ENCODE measurements around the gene YIF1A.

Gene YIF1A

DNA sequence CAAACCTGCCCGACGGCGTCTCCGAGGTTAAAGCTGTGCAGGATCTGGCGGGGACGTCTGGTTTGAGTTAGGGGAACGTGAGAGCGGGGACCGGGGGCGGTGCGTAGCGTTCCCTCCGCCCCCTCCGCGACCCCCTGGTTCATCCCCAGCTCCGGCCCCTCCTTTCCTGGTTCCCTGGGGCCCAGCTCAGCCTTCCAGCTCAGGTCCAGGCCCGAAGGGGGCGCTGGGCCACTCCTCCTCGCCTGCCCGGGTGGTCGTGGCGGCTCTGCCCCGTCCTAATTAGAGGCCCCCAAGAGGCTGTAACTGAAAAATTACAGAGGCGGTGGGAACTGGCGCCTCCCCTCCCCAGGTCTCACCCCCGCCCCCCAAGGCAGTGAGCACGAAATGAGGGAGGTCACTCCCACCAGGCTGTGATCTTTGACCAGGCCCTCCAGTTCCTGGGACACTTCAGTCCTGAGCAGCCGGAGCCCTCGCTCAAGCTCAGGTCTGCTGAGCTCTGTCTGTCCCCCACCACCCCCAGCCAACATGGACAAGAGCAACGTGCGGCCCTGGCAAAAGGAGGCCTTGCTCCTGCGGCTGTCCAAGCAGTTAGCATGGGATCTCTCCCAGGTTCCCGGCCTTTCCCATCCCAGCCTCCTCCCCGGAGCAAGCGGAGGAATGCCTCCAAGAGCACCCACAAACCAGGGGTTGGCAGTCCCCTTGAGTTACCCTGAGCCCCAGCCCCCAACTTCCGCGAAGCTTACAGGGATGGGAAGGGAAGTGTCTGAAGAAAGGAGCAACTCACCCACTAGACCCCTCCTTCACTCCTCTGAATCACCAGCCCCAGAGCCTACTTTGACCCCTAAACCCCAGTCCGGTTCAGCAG is 24.6 kb upstream of the YIF1A start:
- no peak for TF ChIP-seq ZNF677 (tag by site-specific recombination; IDR thresholded peaks at IDR 0.05)
- no peak for TF ChIP-seq ZFP69B (tag by site-specific recombination; IDR thresholded peaks at IDR 0.05)
- TF ChIP-seq GLIS2 (tag by site-specific recombination; IDR thresholded peaks at IDR 0.05): peak; percentile 49; the same call in 1 of the 2 replicates
- TF ChIP-seq ZFHX2 (tag by site-specific recombination; conservative IDR thresholded peaks at IDR 0.05): 0 out of 2 replicates have a peak, but pooled peaks have one; percentile 18
- TF ChIP-seq EGR2 (tag by site-specific recombination; IDR thresholded peaks at IDR 0.05; ENCODE audit: low read depth): no peak
- 0 out of 2 replicates have a peak, but pooled peaks have one; percentile 28 for TF ChIP-seq SP7 (tag by site-specific recombination; IDR thresholded peaks at IDR 0.05)
- peak; percentile 8; the same call in 1 of the 2 replicates for TF ChIP-seq ZNF335 (tag by site-specific recombination; conservative IDR thresholded peaks at IDR 0.05)
- 0 out of 2 replicates have a peak, but pooled peaks have one; percentile 21 for TF ChIP-seq ZBTB48 (tag by site-specific recombination; IDR thresholded peaks at IDR 0.05)
- ChIA-PET POLR2A (interaction anchor here (1.0 to 2.2 kb wide), 13 partner anchors 11 to 303 kb away, joined by 3 to 32 read pairs (median 6); partner anchors contain the start of genes BRMS1, RAB1B, RBM14 and RIN1), CTCF (interaction anchor here (0.5 to 3.4 kb wide), 16 partner anchors 9 to 424 kb away, joined by 3 to 29 read pairs (median 12); partner anchors contain the start of genes B4GAT1 and BRMS1)
- H3K27ac ChIP-seq (ENCODE audit: extremely low read depth, low read depth, low read length): peak overlapping the region; percentile 41; the same call in 1 of the 2 replicates
- H3K9me3 ChIP-seq (ENCODE audit: control insufficient read depth, insufficient read depth, low read depth, low read length): no peaks in the 10 kb centered on the region
- H3K4me3 ChIP-seq (ENCODE audit: low read depth, low read length): peak overlapping the region; percentile 9; the same call in 1 of the 2 replicates
- no peaks in the 10 kb centered on the region for H3K36me3 ChIP-seq (ENCODE audit: control insufficient read depth in 2 of 2, insufficient read depth in 1 of 2, low read length in 2 of 2)
- no peaks in the 10 kb centered on the region for H3K4me1 ChIP-seq (ENCODE audit: control insufficient read depth, insufficient read depth, low read length)

DNA sequence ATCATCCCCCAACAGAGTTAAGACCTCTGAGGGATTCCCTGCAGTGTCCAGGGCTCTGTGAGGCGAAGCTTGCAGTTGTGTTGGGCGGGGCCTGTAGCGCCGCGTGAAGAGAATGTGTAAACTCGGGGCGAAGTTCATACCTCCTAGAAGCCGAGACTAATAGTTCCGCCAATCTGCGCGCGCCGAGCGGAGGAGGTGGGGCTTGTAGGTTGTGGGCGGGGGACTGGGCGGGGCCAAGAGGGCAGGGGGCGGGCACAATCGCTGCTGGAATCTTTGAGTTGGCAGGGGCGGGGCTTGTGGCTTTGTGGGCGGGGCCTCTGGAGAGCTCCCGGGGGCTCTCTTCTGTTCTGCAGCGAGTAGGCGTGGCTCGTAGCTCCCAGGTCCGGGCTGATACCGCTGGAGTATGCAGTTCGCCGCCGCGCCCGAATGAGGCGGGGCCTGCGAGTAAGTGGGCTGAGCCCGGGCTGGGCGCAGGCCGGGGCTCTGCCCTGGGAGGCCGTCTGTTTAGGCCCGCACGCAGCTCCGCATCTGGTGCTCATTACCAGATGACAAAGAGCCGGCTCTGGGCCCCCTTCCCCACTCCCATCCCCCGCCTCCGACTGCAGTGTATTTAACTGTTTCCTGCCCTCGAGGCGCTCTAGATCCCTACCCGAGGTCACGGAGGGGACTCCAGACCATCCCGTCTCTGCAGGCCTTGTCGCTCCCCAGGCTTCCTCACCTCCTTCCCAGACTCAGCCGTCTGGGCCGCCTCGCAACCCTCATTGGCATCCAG is 23.8 kb upstream of the YIF1A start:
- H3K4me1 ChIP-seq (ENCODE audit: control insufficient read depth, insufficient read depth, low read length): no peaks in the 10 kb centered on the region
- H3K27ac ChIP-seq (ENCODE audit: extremely low read depth, low read depth, low read length): peak overlapping the region; percentile 41; the same call in 1 of the 2 replicates
- H3K9me3 ChIP-seq (ENCODE audit: control insufficient read depth, insufficient read depth, low read depth, low read length): no peaks in the 10 kb centered on the region
- peak overlapping the region; percentile 46 for H3K4me3 ChIP-seq (ENCODE audit: low read depth, low read length)
- ChIA-PET POLR2A (interaction anchor here (0.5 to 2.2 kb wide), 22 partner anchors 9 to 806 kb away, joined by 3 to 32 read pairs (median 4); partner anchors contain the start of genes BRMS1, FIBP, KDM2A and MRPL11), CTCF (interaction anchor here (0.5 to 3.4 kb wide), 31 partner anchors 9 to 424 kb away, joined by 3 to 29 read pairs (median 5); partner anchors contain the start of genes B4GAT1, BRMS1 and RIN1)
- no peaks in the 10 kb centered on the region for H3K36me3 ChIP-seq (ENCODE audit: control insufficient read depth in 2 of 2, insufficient read depth in 1 of 2, low read length in 2 of 2)
- TF ChIP-seq, protein P1, sequence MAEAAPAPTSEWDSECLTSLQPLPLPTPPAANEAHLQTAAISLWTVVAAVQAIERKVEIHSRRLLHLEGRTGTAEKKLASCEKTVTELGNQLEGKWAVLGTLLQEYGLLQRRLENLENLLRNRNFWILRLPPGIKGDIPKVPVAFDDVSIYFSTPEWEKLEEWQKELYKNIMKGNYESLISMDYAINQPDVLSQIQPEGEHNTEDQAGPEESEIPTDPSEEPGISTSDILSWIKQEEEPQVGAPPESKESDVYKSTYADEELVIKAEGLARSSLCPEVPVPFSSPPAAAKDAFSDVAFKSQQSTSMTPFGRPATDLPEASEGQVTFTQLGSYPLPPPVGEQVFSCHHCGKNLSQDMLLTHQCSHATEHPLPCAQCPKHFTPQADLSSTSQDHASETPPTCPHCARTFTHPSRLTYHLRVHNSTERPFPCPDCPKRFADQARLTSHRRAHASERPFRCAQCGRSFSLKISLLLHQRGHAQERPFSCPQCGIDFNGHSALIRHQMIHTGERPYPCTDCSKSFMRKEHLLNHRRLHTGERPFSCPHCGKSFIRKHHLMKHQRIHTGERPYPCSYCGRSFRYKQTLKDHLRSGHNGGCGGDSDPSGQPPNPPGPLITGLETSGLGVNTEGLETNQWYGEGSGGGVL (tag by site-specific recombination; IDR thresholded peaks at IDR 0.05): 0 out of 2 replicates have a peak, but pooled peaks have one; percentile 12
- TF ChIP-seq ZNF335 (tag by site-specific recombination; conservative IDR thresholded peaks at IDR 0.05): peak; percentile 53
- TF ChIP-seq SALL2 (tag by site-specific recombination; IDR thresholded peaks at IDR 0.05; ENCODE audit: borderline replicate concordance): no peak
- TF ChIP-seq, protein P2, sequence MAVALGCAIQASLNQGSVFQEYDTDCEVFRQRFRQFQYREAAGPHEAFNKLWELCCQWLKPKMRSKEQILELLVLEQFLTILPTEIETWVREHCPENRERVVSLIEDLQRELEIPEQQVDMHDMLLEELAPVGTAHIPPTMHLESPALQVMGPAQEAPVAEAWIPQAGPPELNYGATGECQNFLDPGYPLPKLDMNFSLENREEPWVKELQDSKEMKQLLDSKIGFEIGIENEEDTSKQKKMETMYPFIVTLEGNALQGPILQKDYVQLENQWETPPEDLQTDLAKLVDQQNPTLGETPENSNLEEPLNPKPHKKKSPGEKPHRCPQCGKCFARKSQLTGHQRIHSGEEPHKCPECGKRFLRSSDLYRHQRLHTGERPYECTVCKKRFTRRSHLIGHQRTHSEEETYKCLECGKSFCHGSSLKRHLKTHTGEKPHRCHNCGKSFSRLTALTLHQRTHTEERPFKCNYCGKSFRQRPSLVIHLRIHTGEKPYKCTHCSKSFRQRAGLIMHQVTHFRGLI (tag by site-specific recombination; IDR thresholded peaks at IDR 0.05): peak; percentile 85
- TF ChIP-seq, protein P3, sequence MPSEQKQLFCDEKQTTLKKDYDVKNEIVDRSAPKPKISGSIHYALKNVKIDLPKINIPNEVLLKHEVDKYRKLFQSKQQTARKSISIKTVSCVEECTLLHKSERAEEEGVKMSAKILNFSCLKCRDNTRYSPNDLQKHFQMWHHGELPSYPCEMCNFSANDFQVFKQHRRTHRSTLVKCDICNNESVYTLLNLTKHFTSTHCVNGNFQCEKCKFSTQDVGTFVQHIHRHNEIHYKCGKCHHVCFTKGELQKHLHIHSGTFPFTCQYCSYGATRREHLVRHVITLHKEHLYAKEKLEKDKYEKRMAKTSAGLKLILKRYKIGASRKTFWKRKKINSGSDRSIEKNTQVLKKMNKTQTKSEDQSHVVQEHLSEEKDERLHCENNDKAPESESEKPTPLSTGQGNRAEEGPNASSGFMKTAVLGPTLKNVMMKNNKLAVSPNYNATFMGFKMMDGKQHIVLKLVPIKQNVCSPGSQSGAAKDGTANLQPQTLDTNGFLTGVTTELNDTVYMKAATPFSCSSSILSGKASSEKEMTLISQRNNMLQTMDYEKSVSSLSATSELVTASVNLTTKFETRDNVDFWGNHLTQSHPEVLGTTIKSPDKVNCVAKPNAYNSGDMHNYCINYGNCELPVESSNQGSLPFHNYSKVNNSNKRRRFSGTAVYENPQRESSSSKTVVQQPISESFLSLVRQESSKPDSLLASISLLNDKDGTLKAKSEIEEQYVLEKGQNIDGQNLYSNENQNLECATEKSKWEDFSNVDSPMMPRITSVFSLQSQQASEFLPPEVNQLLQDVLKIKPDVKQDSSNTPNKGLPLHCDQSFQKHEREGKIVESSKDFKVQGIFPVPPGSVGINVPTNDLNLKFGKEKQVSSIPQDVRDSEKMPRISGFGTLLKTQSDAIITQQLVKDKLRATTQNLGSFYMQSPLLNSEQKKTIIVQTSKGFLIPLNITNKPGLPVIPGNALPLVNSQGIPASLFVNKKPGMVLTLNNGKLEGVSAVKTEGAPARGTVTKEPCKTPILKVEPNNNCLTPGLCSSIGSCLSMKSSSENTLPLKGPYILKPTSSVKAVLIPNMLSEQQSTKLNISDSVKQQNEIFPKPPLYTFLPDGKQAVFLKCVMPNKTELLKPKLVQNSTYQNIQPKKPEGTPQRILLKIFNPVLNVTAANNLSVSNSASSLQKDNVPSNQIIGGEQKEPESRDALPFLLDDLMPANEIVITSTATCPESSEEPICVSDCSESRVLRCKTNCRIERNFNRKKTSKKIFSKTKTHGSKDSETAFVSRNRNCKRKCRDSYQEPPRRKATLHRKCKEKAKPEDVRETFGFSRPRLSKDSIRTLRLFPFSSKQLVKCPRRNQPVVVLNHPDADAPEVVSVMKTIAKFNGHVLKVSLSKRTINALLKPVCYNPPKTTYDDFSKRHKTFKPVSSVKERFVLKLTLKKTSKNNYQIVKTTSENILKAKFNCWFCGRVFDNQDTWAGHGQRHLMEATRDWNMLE (tag by site-specific recombination; conservative IDR thresholded peaks at IDR 0.05; ENCODE audit: low read depth): no peak
- TF ChIP-seq, protein P4, sequence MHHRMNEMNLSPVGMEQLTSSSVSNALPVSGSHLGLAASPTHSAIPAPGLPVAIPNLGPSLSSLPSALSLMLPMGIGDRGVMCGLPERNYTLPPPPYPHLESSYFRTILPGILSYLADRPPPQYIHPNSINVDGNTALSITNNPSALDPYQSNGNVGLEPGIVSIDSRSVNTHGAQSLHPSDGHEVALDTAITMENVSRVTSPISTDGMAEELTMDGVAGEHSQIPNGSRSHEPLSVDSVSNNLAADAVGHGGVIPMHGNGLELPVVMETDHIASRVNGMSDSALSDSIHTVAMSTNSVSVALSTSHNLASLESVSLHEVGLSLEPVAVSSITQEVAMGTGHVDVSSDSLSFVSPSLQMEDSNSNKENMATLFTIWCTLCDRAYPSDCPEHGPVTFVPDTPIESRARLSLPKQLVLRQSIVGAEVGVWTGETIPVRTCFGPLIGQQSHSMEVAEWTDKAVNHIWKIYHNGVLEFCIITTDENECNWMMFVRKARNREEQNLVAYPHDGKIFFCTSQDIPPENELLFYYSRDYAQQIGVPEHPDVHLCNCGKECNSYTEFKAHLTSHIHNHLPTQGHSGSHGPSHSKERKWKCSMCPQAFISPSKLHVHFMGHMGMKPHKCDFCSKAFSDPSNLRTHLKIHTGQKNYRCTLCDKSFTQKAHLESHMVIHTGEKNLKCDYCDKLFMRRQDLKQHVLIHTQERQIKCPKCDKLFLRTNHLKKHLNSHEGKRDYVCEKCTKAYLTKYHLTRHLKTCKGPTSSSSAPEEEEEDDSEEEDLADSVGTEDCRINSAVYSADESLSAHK (tag by site-specific recombination; IDR thresholded peaks at IDR 0.05): peak; percentile 58; the same call in 1 of the 2 replicates
- peak; percentile 9; the same call in 1 of the 2 replicates for TF ChIP-seq SP3 (tag by site-specific recombination; IDR thresholded peaks at IDR 0.05)
- TF ChIP-seq ZNF133 (tag by site-specific recombination; IDR thresholded peaks at IDR 0.05): no peak
- peak; percentile 98 for TF ChIP-seq ZBTB8A (tag by site-specific recombination; IDR thresholded peaks at IDR 0.05)
- no peak for TF ChIP-seq BCL11A (tag by site-specific recombination; IDR thresholded peaks at IDR 0.05; ENCODE audit: low read depth)
- TF ChIP-seq ZSCAN23 (tag by site-specific recombination; IDR thresholded peaks at IDR 0.05): no peak
- no peak for TF ChIP-seq BCL11B (tag by site-specific recombination; IDR thresholded peaks at IDR 0.05; ENCODE audit: low read depth)
- TF ChIP-seq GLIS1 (tag by site-specific recombination; IDR thresholded peaks at IDR 0.05): peak; percentile 51

All from HEK293 (cell line).